ENCODE data around the gene LMNB1.
"Not testable (repeated sequence)": the region's sequence is repeated elsewhere in the genome, so short reads cannot be mapped to it uniquely, and the experiment has no call there.

LMNB1 gene

GRCh38 chr5:126829098-126829497 is 52.2 kb downstream of the LMNB1 start:
- no peak for DNase-seq

GRCh38 chr5:126830061-126830460 is 53.1 kb downstream of the LMNB1 start:
- no peak for DNase-seq

- DNase-seq: no peak
Observed at GRCh38 chr5:126831156-126831555, 54.2 kb downstream of the LMNB1 start.

- DNase-seq: no peak
Observed at GRCh38 chr5:126836778-126837177, 59.8 kb downstream of the LMNB1 start.

GRCh38 chr5:126837242-126837641 is 60.3 kb downstream of the LMNB1 start:
- no peak for DNase-seq

- no peak for DNase-seq
Observed at GRCh38 chr5:126837906-126838539, 61.1 kb downstream of the LMNB1 start.

GRCh38 chr5:126839407-126839806 is 62.5 kb downstream of the LMNB1 start:
- not testable (repeated sequence) for DNase-seq

- DNase-seq: not testable (repeated sequence)
Observed at GRCh38 chr5:126843375-126843774, 66.4 kb downstream of the LMNB1 start.

GRCh38 chr5:126845470-126846070 is 68.6 kb downstream of the LMNB1 start:
- DNase-seq: peak in 3 of 5 experiments; percentile 12 to 72 (median 42)

GRCh38 chr5:126846344-126846743 is 69.4 kb downstream of the LMNB1 start:
- DNase-seq: no peak

- no peak for DNase-seq
Observed at GRCh38 chr5:126846744-126847455, 70.0 kb downstream of the LMNB1 start.

- DNase-seq: no peak
Observed at GRCh38 chr5:126847456-126847820, 70.5 kb downstream of the LMNB1 start.

- DNase-seq: no peak
Observed at GRCh38 chr5:126847826-126848251, 70.9 kb downstream of the LMNB1 start.

GRCh38 chr5:126848253-126848652 is 71.3 kb downstream of the LMNB1 start:
- no peak for DNase-seq

- DNase-seq: no peak
Observed at GRCh38 chr5:126849101-126849678, 72.3 kb downstream of the LMNB1 start.

GRCh38 chr5:126851501-126852011 is 74.6 kb downstream of the LMNB1 start:
- peak in 1 of 5 experiments; percentile 60 for DNase-seq

GRCh38 chr5:126852091-126852571 is 75.2 kb downstream of the LMNB1 start:
- DNase-seq: peak in 1 of 5 experiments; percentile 86

GRCh38 chr5:126852841-126853271 is 75.9 kb downstream of the LMNB1 start:
- no peak for DNase-seq

- DNase-seq: peak in 2 of 5 experiments; percentile 18 to 81
Observed at GRCh38 chr5:126853541-126854307, 76.8 kb downstream of the LMNB1 start.

GRCh38 chr5:126854526-126855110 is 77.7 kb downstream of the LMNB1 start:
- no peak for DNase-seq

- DNase-seq: peak in 1 of 5 experiments; percentile 81
Observed at GRCh38 chr5:126855266-126855665, 78.3 kb downstream of the LMNB1 start.

Data from T-helper 2 cell (primary cell).